ENCODE results near the gene TBR1.

DNA sequence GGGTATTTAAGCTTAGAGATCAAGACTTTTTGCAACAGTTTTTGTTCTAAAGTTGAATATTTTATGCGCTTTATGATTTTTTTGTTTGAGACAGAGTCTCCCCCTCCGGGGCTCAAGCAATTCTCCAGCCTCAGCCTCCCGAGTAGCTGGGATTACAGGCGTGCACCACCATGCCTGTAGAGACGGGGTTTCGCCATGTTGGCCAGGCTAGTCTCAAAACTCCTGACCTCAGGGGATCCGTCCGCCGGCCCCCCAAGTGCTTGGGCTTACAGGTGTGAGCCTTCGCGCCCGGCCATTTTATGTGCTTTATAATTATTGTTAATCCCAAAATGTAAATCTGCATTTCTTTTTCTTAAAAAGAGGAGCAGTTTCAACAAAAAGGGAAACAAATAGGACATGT, 29.0 kb downstream of the TBR1 start:
- no peak for TF ChIP-seq POLR2AphosphoS5 (IDR thresholded peaks at IDR 0.05; ENCODE audit: insufficient read depth in 1 of 2, low read depth in 1 of 2)
- TF ChIP-seq, protein P1, sequence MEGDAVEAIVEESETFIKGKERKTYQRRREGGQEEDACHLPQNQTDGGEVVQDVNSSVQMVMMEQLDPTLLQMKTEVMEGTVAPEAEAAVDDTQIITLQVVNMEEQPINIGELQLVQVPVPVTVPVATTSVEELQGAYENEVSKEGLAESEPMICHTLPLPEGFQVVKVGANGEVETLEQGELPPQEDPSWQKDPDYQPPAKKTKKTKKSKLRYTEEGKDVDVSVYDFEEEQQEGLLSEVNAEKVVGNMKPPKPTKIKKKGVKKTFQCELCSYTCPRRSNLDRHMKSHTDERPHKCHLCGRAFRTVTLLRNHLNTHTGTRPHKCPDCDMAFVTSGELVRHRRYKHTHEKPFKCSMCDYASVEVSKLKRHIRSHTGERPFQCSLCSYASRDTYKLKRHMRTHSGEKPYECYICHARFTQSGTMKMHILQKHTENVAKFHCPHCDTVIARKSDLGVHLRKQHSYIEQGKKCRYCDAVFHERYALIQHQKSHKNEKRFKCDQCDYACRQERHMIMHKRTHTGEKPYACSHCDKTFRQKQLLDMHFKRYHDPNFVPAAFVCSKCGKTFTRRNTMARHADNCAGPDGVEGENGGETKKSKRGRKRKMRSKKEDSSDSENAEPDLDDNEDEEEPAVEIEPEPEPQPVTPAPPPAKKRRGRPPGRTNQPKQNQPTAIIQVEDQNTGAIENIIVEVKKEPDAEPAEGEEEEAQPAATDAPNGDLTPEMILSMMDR (IDR thresholded peaks at IDR 0.05) = no peak
- TF ChIP-seq POLR2A (IDR thresholded peaks at IDR 0.05) = no peak

Data from vagina (tissue), 2 donors.